Lower lobe of right lung (tissue), 2 donors: ENCODE data around the gene PRUNE2. TPM values are rescaled to one million over a fixed set of nuclear protein-coding genes. Genes with fewer than 3 reads are reported as not detected.

Experiments
- ATAC-seq, 2 donors: fragments of 200-7000 bp; cut with Tn5 transposase; one replicate each; pipeline ENCODE4 v1.9.1; 2020 to 2022; ENCODE audit warnings: mild to moderate bottlenecking in 2 of 2, moderate library complexity in 2 of 2
- DNase-seq: peaks from one replicate; pipeline ENCODE4 v3.0.0-alpha.2; 2020
- H3K27ac ChIP-seq: fragments of 200-600 bp; one replicate; pipeline ENCODE4 v1.8.0; 2022
- H3K27me3 ChIP-seq: fragments of 200-600 bp; one replicate; pipeline ENCODE4 v1.8.0; 2022; ENCODE audit warnings: low read depth
- H3K36me3 ChIP-seq: fragments of 200-600 bp; one replicate; pipeline ENCODE4 v1.8.0; 2022; ENCODE audit warnings: mild to moderate bottlenecking
- H3K4me1 ChIP-seq: fragments of 200-600 bp; one replicate; pipeline ENCODE4 v1.8.0; 2022
- H3K4me3 ChIP-seq: fragments of 200-600 bp; one replicate; pipeline ENCODE4 v1.8.0; 2022; ENCODE audit warnings: mild to moderate bottlenecking
- H3K9me3 ChIP-seq: fragments of 200-600 bp; one replicate; pipeline ENCODE4 v1.8.0; 2022
- intact Hi-C: fragments of 100-400 bp; cut with DNase I; formaldehyde crosslinking; loops from one replicate; pipeline ENCODE4 v1.11.0; 2022
- total RNA-seq: library from RNA; stranded (reverse); fragmentation: NEBNext Ultra II Directional; extraction: Animal tissue kit (Norgen Biotek cat#: 25700); gene quantifications from one replicate; pipeline ENCODE4 v1.2.1, GENCODE V29; 2021
- TF ChIP-seq, protein P1 (sequence below): fragments of 200-600 bp; IDR thresholded peaks from one replicate; pipeline ENCODE4 v1.8.0; 2022; ENCODE audit warnings: antibody characterized with exemption, mild to moderate bottlenecking
- donor health status: DM: no; HTN: yes; CAD: no; lungs with severe emphysema.

Gene PRUNE2
- total RNA-seq, 1 donor from 2014 or later = 13.6 TPM

DNA sequence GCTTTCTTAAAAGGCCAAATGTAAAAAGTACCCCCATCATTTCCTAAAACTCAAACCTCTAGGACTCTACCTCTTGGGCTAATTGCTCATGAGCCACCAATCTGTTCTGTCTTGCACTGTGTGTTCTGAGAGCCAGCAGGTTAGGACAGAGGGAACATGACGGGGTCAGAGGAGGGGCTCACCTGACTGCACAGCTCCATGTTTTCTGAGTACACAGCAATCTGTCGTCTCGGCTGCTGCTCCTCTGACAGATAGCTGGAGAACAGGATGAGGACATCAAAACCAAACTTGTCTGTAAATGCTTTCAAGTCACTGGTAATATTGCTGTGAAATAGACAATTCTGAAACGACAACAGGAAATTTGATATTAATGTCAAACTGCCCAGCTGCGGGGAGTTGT lies 192.5 kb downstream of the PRUNE2 start:
- ATAC-seq (no peak), DNase-seq (no peak)
- TF ChIP-seq, protein P1, sequence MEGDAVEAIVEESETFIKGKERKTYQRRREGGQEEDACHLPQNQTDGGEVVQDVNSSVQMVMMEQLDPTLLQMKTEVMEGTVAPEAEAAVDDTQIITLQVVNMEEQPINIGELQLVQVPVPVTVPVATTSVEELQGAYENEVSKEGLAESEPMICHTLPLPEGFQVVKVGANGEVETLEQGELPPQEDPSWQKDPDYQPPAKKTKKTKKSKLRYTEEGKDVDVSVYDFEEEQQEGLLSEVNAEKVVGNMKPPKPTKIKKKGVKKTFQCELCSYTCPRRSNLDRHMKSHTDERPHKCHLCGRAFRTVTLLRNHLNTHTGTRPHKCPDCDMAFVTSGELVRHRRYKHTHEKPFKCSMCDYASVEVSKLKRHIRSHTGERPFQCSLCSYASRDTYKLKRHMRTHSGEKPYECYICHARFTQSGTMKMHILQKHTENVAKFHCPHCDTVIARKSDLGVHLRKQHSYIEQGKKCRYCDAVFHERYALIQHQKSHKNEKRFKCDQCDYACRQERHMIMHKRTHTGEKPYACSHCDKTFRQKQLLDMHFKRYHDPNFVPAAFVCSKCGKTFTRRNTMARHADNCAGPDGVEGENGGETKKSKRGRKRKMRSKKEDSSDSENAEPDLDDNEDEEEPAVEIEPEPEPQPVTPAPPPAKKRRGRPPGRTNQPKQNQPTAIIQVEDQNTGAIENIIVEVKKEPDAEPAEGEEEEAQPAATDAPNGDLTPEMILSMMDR = no peak
- Histone ChIP-seq H3K36me3 (no peaks in the 10 kb centered on the region), H3K27me3 (no peaks in the 10 kb centered on the region), H3K4me1 (no peaks in the 10 kb centered on the region), H3K4me3 (no peak overlapping the region), H3K27ac (no peak overlapping the region), H3K9me3 (no peaks in the 10 kb centered on the region)
- intact Hi-C loops = no loop called here

DNA sequence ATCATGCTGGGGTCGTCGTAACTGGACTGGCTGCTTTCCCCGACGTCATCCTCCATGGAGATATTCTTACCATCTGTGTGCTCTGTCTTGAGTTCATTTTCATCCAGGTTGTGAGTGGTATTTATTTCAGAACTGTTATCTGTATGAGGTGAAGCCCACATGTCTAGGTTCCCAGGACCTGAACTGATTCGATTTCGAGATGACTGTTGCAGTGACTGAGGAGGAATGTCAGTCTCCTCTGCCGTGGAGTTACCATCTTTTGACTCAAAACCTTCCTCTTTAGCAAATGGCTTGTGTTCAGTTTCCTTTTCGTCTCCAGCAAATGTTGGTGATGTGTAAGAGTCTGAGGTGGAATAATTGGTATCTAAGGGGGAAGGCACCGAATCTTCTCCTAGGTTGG lies 196.9 kb downstream of the PRUNE2 start:
- ATAC-seq = no peak
- Histone ChIP-seq H3K36me3 (no peaks in the 10 kb centered on the region), H3K4me1 (peaks cover 4% of the 10 kb centered on the region), H3K27me3 (no peaks in the 10 kb centered on the region), H3K27ac (no peak overlapping the region), H3K4me3 (no peak overlapping the region), H3K9me3 (no peaks in the 10 kb centered on the region)
- DNase-seq = no peak
- intact Hi-C loops = loop anchor here (10.0 kb wide), 1 partner anchor 264 kb away; no protein-coding TSS in a partner anchor
- TF ChIP-seq, protein P1 = no peak

DNA sequence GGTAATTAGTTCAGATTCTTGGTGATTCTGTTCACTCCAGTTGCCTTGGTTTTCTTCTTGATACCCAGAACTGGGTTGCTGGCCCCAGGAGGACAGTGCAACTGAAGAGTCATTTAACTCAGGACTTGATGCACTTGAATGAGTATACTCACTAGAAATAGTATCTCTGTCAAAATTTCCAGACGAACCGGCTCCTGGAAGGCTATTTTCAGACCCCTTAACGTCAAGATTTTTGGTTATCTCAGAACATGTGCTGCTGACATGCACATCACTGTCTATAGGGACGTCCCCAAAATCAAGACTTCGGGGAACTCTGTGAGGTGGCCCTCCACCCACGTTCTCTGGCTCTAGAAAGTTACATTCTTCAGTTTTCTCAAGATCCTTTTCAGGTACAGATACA lies 198.4 kb downstream of the PRUNE2 start:
- TF ChIP-seq, protein P1 = no peak
- H3K9me3 ChIP-seq = no peaks in the 10 kb centered on the region
- H3K4me3 ChIP-seq = no peak overlapping the region
- peaks cover 4% of the 10 kb centered on the region for H3K4me1 ChIP-seq
- no peaks in the 10 kb centered on the region for H3K36me3 ChIP-seq
- no peak overlapping the region for H3K27ac ChIP-seq
- ATAC-seq (no peak), DNase-seq (no peak)
- H3K27me3 ChIP-seq = no peaks in the 10 kb centered on the region
- intact Hi-C loops = loop anchor here (10.0 kb wide), 1 partner anchor 263 kb away; no protein-coding TSS in a partner anchor

DNA sequence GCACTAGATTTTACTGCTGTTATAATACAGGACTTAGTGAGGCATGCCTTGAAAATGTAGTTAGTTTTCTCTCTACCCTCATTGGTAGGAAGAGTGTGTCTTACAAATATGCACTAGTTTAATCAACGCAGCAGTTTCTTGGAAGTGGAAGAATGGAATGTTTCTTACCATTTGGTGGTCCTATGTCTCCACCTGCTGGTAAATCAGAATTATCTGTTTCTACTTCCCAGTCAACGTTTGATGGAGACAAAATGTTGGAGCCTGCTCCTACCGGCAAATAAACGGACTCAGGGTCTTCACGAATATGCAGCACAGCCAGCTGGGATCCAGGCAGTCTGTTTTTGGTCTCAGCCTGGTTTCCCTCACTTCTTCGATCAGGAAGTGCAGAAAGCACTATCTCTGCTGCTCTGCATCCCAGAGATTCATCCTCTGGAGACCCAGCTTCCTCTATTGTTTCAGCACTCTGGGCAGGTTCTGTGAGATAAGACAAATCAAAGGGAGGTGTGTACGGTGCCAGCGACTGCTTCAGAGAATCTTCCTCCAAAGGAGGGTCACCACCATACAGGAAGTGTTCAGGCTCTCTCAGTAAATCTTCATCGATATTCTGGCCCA lies 201.2 kb downstream of the PRUNE2 start:
- no peaks in the 10 kb centered on the region for H3K9me3 ChIP-seq
- ATAC-seq (peak; percentile 50 to 72), DNase-seq (no peak)
- peaks cover 4% of the 10 kb centered on the region for H3K4me1 ChIP-seq
- H3K27ac ChIP-seq = no peak overlapping the region
- H3K4me3 ChIP-seq = no peak overlapping the region
- no peaks in the 10 kb centered on the region for H3K36me3 ChIP-seq
- TF ChIP-seq, protein P1 = peak; percentile 70
- intact Hi-C loops = loop anchor here (10.0 kb wide), 1 partner anchor 260 kb away; no protein-coding TSS in a partner anchor
- H3K27me3 ChIP-seq = no peaks in the 10 kb centered on the region

GRCh38 chr9:76703270-76703669 lies 202.6 kb downstream of the PRUNE2 start:
- TF ChIP-seq, protein P1 = no peak
- no peak overlapping the region for H3K4me3 ChIP-seq
- DNase-seq (peak; percentile 53), ATAC-seq (peak in 1 of 2 donors; percentile 63)
- intact Hi-C loops = loop anchor here (10.0 kb wide), 1 partner anchor 258 kb away; no protein-coding TSS in a partner anchor
- H3K27ac ChIP-seq = peak overlapping the region; percentile 6
- H3K36me3 ChIP-seq = no peaks in the 10 kb centered on the region
- no peaks in the 10 kb centered on the region for H3K9me3 ChIP-seq
- no peaks in the 10 kb centered on the region for H3K27me3 ChIP-seq
- peaks cover 4% of the 10 kb centered on the region for H3K4me1 ChIP-seq
